Measurements from ENCODE around the gene S100G. TPM values are rescaled to one million over a fixed set of nuclear protein-coding genes. Genes with fewer than 3 reads are reported as not detected.

Gene S100G
- total and polyA plus RNA-seq, 2 donors (not counting 3 experiments of a cell fraction or from before 2014, with no cell fraction given), result not detected

GRCh38 chrX:16665089-16665488 is 15.1 kb downstream of the S100G start:
- CTCF ChIA-PET, result interaction anchor here (1.1 to 4.0 kb wide), 6 partner anchors 35 to 553 kb away, joined by 3 to 30 read pairs (median 4); no protein-coding TSS in a partner anchor
- no TSS peak for BruUV-seq (replicated peaks)
- peaks cover 3% of the 10 kb centered on the region for H3K4me1 ChIP-seq (ENCODE audit: control insufficient read depth, extremely low read depth, insufficient read depth, low read length)
- H3K4me3 ChIP-seq (replicated peaks in 1 of 3; ENCODE audit: insufficient read depth in 1 of 3, low read depth in 1 of 3, low read length in 3 of 3), result no peak overlapping the region
- no peak overlapping the region for H3K4me2 ChIP-seq (ENCODE audit: insufficient read depth, low read length)
- peaks cover 0 to 5% of the 10 kb centered on the region in 2 experiments for H3K36me3 ChIP-seq (ENCODE audit: control insufficient read depth in 2 of 2, extremely low read depth in 1 of 2, insufficient read depth in 2 of 2, low read length in 2 of 2)
- intact Hi-C loops (cut with micrococcal nuclease), result loop anchor here (10.0 kb wide), 1 partner anchor 480 kb away; no protein-coding TSS in a partner anchor
- POLR2A ChIA-PET, result no interaction called here
- no peak overlapping the region for H3K9ac ChIP-seq (replicated peaks; ENCODE audit: extremely low read depth, insufficient read depth, low read length)
- H3K27ac ChIP-seq (ENCODE audit: insufficient read depth, low read depth, low read length), result no peak overlapping the region
- H3K9me1 ChIP-seq (replicated peaks; ENCODE audit: control insufficient read depth, extremely low read depth, insufficient read depth, low read length), result no peaks in the 10 kb centered on the region
- FAIRE-seq (peak; percentile 73), DNase-seq (ENCODE audit: low read depth, low spot score) (peak; percentile 11)
- no peaks in the 10 kb centered on the region for H3K27me3 ChIP-seq (ENCODE audit: control insufficient read depth in 2 of 2, insufficient read depth in 2 of 2, low read length in 2 of 2)
- H4K20me1 ChIP-seq (replicated peaks; ENCODE audit: control insufficient read depth, extremely low read depth, insufficient read depth, low read length), result no peaks in the 10 kb centered on the region
- no peak overlapping the region for H2AFZ ChIP-seq (ENCODE audit: low read depth, low read length)
- TF ChIP-seq POLR2AphosphoS5 (IDR thresholded peaks at IDR 0.05; ENCODE audit: insufficient read depth, low read depth, low read length) (no peak), MAX (IDR thresholded peaks at IDR 0.05; ENCODE audit: insufficient read depth, insufficient read length) (no peak), FOS (IDR thresholded peaks at IDR 0.05; ENCODE audit: borderline replicate concordance, insufficient read depth, low read length) (no peak), EZH2 (IDR thresholded peaks at IDR 0.05; ENCODE audit: borderline replicate concordance, low read depth, low read length, severe bottlenecking) (no peak), MYC (IDR thresholded peaks at IDR 0.05; ENCODE audit: low read depth, low read length) (no peak), GATA2 (IDR thresholded peaks at IDR 0.05; ENCODE audit: insufficient read depth, insufficient read length, low read depth, low read length) (no peak), CTCF (IDR thresholded peaks at IDR 0.05; ENCODE audit: extremely low read depth in 1 of 2, insufficient read depth in 1 of 2, low read depth in 1 of 2, low read length in 2 of 2) (no peak), POLR2A (IDR thresholded peaks at IDR 0.05; ENCODE audit: low read depth, low read length) (no peak), JUN (IDR thresholded peaks at IDR 0.05; ENCODE audit: borderline replicate concordance, insufficient read depth, insufficient read length, low read depth) (no peak)
- H3K79me2 ChIP-seq (ENCODE audit: control insufficient read depth, insufficient read depth, low read length), result no peaks in the 10 kb centered on the region
- H3K9me3 ChIP-seq (replicated peaks; ENCODE audit: control insufficient read depth, insufficient read depth, low read length), result no peaks in the 10 kb centered on the region
- dilution Hi-C loops (cut with MboI; ENCODE audit: extremely low pct_ligation_motif_present, low sequenced_read_pairs), result no loop called here
